Heart right ventricle (tissue), 16 donors: ENCODE data around the gene UQCR11. TPM values are rescaled to one million over a fixed set of nuclear protein-coding genes. Genes with fewer than 3 reads are reported as not detected.

ENCODE experiments used
- ATAC-seq, 8 donors: fragments of 200-7000 bp; cut with Tn5 transposase; one replicate each; pipeline ENCODE4 v1.9.1; 2020; ENCODE audit warnings: mild to moderate bottlenecking in 8 of 8, moderate library complexity in 8 of 8, moderate number of reproducible peaks in 1 of 8
- DNase-seq, 2 donors: peaks; one replicate each; pipeline ENCODE4 v3.0.0-alpha.2; 2020
- H3K27ac ChIP-seq, 10 donors: fragments of 200-600 bp; sonication (generic) in 2 of 10; one replicate each; pipeline versions ENCODE4 v1.5.0 to v1.8.0; 2020 to 2022; ENCODE audit warnings: mild to moderate bottlenecking in 3 of 10
- H3K27me3 ChIP-seq, 7 donors: fragments of 200-600 bp; one replicate each; pipeline ENCODE4 v1.8.0; 2021 to 2022; ENCODE audit warnings: mild to moderate bottlenecking in 2 of 7
- H3K36me3 ChIP-seq, 9 donors: fragments of 200-600 bp; sonication (generic) in 1 of 9; one replicate each; pipeline versions ENCODE4 v1.5.0 to v1.8.0; 2020 to 2022; ENCODE audit warnings: mild to moderate bottlenecking in 2 of 9
- H3K4me1 ChIP-seq, 9 donors: fragments of 200-600 bp; sonication (generic) in 1 of 9; one replicate each; pipeline versions ENCODE4 v1.5.0 to v1.8.0; 2020 to 2022; ENCODE audit warnings: mild to moderate bottlenecking in 4 of 9
- H3K4me3 ChIP-seq, 10 donors: fragments of 200-600 bp; sonication (generic) in 2 of 10; one replicate each; pipeline versions ENCODE4 v1.5.0 to v1.8.0; 2020 to 2022; ENCODE audit warnings: mild to moderate bottlenecking in 7 of 10, moderate library complexity in 2 of 10
- H3K9me3 ChIP-seq, 11 donors: fragments of 200-600 bp in 10 of 11; sonication (generic) in 2 of 11; one replicate each; pipeline versions ENCODE4 v1.5.0 to v1.8.0; 2013 to 2022; ENCODE audit warnings: mild to moderate bottlenecking in 2 of 11, control low read depth in 1 of 11, moderate library complexity in 1 of 11
- CTCF ChIP-seq, 9 donors: fragments of 200-600 bp; sonication (generic) in 2 of 9; IDR thresholded peaks; one replicate each; pipeline versions ENCODE4 v1.5.0 to v1.8.0; 2021 to 2022; ENCODE audit warnings: antibody characterized with exemption in 9 of 9, mild to moderate bottlenecking in 5 of 9, moderate library complexity in 1 of 9
- WGBS, 2 donors: extraction: QIAGEN DNeasy Blood & Tissue Kit; methylation state at CpG; one replicate each; pipeline ENCODE4 v1.1.7; 2013; ENCODE audit warnings: inconsistent platforms in 1 of 2; 5-methylcytosine and 5-hydroxymethylcytosine counted together
- intact Hi-C, 10 donors: fragments of 100-400 bp; cut with DNase I; formaldehyde crosslinking; loops; one replicate each; pipeline versions ENCODE4 v1.11.1 to v1.14.2; 2022
- polyA plus RNA-seq, 2 donors: library from polyadenylated mRNA; stranded (reverse); fragments of 200-250 nt; gene quantifications; one replicate each; pipeline ENCODE4 v1.2.3, GENCODE V29; 2013
- total RNA-seq, 10 donors: library from RNA; stranded (reverse); fragmentation: NEBNext Ultra II Directional in 3 of 10; extraction: Animal tissue kit (Norgen Biotek cat#: 25700) in 3 of 10; gene quantifications; one replicate each; pipeline versions ENCODE4 v1.2.1 to v1.2.4, GENCODE V29; 2021 to 2023
- donor health status: Arrhythmogenic right ventricular cardiomyopathy.
- donor health status: ischemic (EF 13 %, LVEDD 7.1; RV severe dilation, severe dysfunction).
- donor health status: healthy with polysubstance abuse.
- donor health status: DM: no; HTN: yes; CAD: no.
- donor health status: DM: no; HTN: no; CAD: no.
- donor health status: ischemic (EF 25% LVEDD 6.9; RV normal size, moderate dysfunction).
- donor health status: ischemic (EF 25% LVEDD 5.7; RV mildly dilated, moderate dysfunction).
- donor health status: healthy.
- donor health status: DM: yes; HTN: yes; CAD: no.
- donor health status: Ischemic cardiomyopathy.
- donor health status: ischemic (EF 35%, LVEDD 5.7; RV mildly dilated, moderate dysfunction).
- donor health status: nonischemic (EF 11% LVEDD 7.7; RV severe dilation, severe dysfunction).
- donor health status: DM: yes; HTN: yes; CAD: no.
- donor health status: PGD.
- donor health status: ischemic (EF 29% LVEDD 5.4; RV normal size, mild dysfunction).
- donor health status: nonischemic (EF 23%, LVEDD 6.1; RV moderate dilation, normal function).

UQCR11 gene
- total and polyA plus RNA-seq, 12 donors = 141 to 1,132 (median 792) TPM

DNA sequence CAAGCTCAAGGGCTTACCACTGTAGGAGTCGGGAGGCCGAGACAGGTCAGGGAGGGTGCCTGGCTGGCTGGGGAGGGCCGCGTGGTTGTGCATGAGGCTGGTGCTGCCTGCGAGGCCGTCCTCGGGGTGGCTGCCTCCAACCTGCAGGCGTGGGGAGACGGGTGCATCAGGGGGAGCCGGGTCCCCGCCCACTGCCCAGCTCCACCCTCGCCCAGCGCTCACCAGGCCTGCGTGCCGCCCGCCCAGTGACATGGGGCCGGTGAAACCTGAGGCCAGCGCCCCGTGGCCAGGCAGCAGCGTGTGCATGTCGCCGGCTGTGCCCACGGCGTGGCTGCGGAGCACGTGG lies 13.8 kb upstream of the UQCR11 start:
- H3K36me3 ChIP-seq = peaks cover 0 to 97% (median 6%) of the 10 kb centered on the region in 9 donors
- no peaks in the 10 kb centered on the region for H3K27me3 ChIP-seq
- peaks cover 0 to 6% (median 0%) of the 10 kb centered on the region in 11 donors for H3K9me3 ChIP-seq
- WGBS, 2 donors = 93 to 95% methylated on average over 26 of the region's 26 CpGs
- ATAC-seq = no peak
- intact Hi-C loops = loop anchor here in 1 of 10 donors (5.0 kb wide), 1 partner anchor 43 kb away; no protein-coding TSS in a partner anchor
- TF ChIP-seq CTCF (IDR thresholded peaks at IDR 0.05) = no peak
- H3K4me1 ChIP-seq = peaks cover 0 to 25% (median 8%) of the 10 kb centered on the region in 9 donors
- no peak overlapping the region for H3K27ac ChIP-seq
- no peak overlapping the region for H3K4me3 ChIP-seq
- DNase-seq = no peak

DNA sequence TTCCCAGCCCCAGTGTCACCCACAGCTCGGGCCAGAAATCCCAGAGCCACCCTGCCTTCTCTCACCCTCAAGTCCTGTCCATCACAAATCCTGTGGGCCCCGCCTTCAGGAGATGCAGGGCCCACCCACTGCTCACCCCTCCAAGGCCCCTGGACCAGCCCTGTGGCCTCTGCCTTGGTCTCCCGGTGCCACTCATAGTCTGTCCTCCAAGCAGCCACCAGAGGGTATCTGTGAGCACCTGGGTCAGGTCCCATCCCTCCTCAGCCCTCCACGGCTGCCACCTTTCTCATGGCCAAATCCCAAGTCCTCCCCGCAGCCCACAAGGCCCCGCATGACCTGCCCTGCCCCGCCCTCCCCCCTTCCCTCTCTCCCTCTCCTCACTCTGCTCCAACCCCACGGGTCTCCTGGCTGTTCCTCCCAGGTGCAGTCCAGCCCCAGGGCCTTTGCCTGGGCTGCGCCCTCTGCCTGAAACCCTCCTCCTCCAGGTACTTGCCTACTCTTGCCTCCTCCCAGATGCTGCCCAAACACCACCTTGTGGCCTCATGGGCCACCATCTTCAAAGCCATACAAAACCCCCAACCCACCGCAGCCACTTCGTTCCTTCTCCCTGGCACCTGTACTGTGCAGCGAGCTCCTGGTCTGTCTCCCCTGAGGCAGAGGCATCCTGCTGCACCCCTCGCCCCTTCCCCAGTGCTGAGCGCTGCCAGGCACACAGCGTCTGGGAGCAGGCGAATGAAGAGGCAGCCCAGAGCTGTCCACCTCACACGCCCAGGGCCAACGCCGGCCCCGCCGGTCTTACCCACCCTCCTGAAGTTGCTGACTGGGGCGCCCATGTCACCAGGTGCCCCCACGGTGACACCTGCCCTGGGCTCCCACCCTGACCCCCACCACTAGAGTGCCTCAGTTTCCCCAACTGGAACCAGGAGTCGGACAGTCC lies 13.2 kb upstream of the UQCR11 start:
- H3K4me3 ChIP-seq = no peak overlapping the region
- intact Hi-C loops = loop anchor here in 1 of 10 donors (5.0 kb wide), 1 partner anchor 44 kb away; no protein-coding TSS in a partner anchor
- peak in 1 of 2 donors; percentile 38 for DNase-seq
- H3K36me3 ChIP-seq = peaks cover 0 to 97% (median 6%) of the 10 kb centered on the region in 9 donors
- peak in 7 of 9 donors; percentile 10 to 52 (median 41) for TF ChIP-seq CTCF (IDR thresholded peaks at IDR 0.05)
- H3K27ac ChIP-seq = peak overlapping the region in 6 of 10 donors; percentile 22 to 51 (median 38)
- 77 to 82% methylated on average over 24 of the region's 24 CpGs for WGBS, 2 donors
- H3K9me3 ChIP-seq = peaks cover 0 to 6% (median 0%) of the 10 kb centered on the region in 11 donors
- no peaks in the 10 kb centered on the region for H3K27me3 ChIP-seq
- peaks cover 0 to 25% (median 8%) of the 10 kb centered on the region in 9 donors for H3K4me1 ChIP-seq
- peak in 7 of 8 donors; percentile 43 to 79 (median 66) for ATAC-seq

DNA sequence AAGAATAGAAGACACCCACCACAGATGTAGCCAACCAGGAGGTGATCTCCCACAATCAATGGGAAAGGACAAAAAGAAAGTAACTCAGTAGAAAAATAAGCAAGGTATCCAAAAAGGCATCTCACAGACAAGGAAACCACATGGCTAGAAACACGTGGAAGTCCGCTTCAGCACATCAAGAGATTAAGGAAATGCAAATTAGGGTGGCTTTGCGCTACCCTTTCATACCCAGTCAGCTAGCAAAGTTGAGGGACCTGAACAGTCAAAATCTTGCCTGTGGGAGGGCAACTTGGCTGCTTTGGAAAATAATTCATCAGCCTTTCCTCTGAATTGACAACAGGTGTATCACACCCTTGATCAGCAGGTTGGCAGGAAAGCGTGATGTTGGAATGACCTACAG lies 11.6 kb upstream of the UQCR11 start:
- WGBS, 2 donors = 62 to 69% methylated on average over 4 of the region's 4 CpGs
- no peak for TF ChIP-seq CTCF (IDR thresholded peaks at IDR 0.05)
- ATAC-seq (no peak), DNase-seq (no peak)
- intact Hi-C loops = loop anchor here in 1 of 10 donors (5.0 kb wide), 1 partner anchor 45 kb away; no protein-coding TSS in a partner anchor
- H3K4me3 ChIP-seq = no peak overlapping the region
- H3K27me3 ChIP-seq = no peaks in the 10 kb centered on the region
- H3K27ac ChIP-seq = peak overlapping the region in 5 of 10 donors; percentile 20 to 51 (median 35)
- H3K4me1 ChIP-seq = peaks cover 0 to 25% (median 8%) of the 10 kb centered on the region in 9 donors
- peaks cover 0 to 6% (median 0%) of the 10 kb centered on the region in 11 donors for H3K9me3 ChIP-seq
- H3K36me3 ChIP-seq = peaks cover 0 to 98% (median 6%) of the 10 kb centered on the region in 9 donors

DNA sequence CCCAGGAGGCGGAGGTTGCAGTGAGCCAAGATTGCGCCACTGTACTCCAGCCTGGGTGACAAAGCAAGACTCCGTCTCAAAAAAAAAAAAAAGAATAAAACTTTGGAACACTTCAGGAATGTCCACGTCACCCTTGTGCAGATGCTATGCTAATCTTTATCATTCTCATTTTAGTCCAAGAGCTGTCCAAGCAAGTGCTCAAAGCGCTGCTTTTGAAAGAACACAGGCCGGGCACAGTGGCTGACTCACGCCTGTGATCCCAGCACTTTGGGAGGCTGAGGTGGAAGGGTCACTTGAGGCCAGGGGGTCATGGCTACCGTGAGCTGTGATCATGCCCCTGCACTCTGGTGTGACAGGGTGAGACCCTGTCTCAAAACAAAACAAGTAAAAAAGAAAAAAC lies 11.1 kb upstream of the UQCR11 start:
- Histone ChIP-seq H3K9me3 (peaks cover 0 to 6% (median 0%) of the 10 kb centered on the region in 11 donors), H3K4me1 (peaks cover 0 to 25% (median 8%) of the 10 kb centered on the region in 9 donors), H3K4me3 (no peak overlapping the region), H3K27me3 (no peaks in the 10 kb centered on the region), H3K27ac (peak overlapping the region in 5 of 10 donors; percentile 20 to 51 (median 35)), H3K36me3 (peaks cover 0 to 98% (median 9%) of the 10 kb centered on the region in 9 donors)
- TF ChIP-seq CTCF (IDR thresholded peaks at IDR 0.05) = no peak
- ATAC-seq = peak; percentile 28 to 79 (median 60)
- intact Hi-C loops = loop anchor here in 1 of 10 donors (5.0 kb wide), 1 partner anchor 46 kb away; no protein-coding TSS in a partner anchor
- WGBS, 2 donors = 61 to 70% methylated on average over 8 of the region's 8 CpGs
- DNase-seq = peak in 1 of 2 donors; percentile 28
